Panc1 (cell line): Measurements from ENCODE around the gene IFNLR1.

Experiments
- SIN3A ChIP-seq: IDR thresholded peaks from 2 replicates; pipeline ENCODE4 v1.6.1; 2012; ENCODE audit warnings: low read depth, mild to moderate bottlenecking, low read length, moderate library complexity, borderline replicate concordance; ENCODE audit not compliant: insufficient read depth
- TCF7L2 ChIP-seq: IDR thresholded peaks from 2 replicates; pipeline ENCODE4 v1.6.1; 2011; ENCODE audit warnings: mild to moderate bottlenecking, low read depth, low read length, inconsistent platforms
- TF ChIP-seq, protein P1 (sequence below): fragments of 450-650 bp; IDR thresholded peaks from 2 replicates; pipeline ENCODE4 v1.5.1; 2017; ENCODE audit warnings: mild to moderate bottlenecking

DNA sequence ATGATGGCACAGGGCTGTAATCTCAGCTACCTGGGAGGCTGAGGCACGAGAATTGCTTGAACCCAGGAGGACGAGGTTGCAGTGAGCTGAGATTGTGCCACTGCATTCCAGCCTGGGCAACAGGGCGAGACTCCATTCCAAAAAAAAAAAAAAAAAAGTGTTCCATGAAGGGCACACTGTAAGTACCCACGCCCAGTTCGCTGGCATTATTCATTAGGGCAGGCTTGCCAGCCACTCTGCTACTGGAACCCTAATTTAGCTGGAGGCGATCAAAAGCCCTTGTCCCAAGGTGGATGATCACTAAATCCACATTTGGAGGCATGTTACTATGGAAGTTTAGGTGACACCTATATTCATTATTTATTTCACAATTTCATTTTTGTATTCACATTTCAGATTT lies 5.0 kb downstream of the IFNLR1 start:
- TF ChIP-seq TCF7L2: no peak
- no peak for TF ChIP-seq SIN3A
- TF ChIP-seq, protein P1, sequence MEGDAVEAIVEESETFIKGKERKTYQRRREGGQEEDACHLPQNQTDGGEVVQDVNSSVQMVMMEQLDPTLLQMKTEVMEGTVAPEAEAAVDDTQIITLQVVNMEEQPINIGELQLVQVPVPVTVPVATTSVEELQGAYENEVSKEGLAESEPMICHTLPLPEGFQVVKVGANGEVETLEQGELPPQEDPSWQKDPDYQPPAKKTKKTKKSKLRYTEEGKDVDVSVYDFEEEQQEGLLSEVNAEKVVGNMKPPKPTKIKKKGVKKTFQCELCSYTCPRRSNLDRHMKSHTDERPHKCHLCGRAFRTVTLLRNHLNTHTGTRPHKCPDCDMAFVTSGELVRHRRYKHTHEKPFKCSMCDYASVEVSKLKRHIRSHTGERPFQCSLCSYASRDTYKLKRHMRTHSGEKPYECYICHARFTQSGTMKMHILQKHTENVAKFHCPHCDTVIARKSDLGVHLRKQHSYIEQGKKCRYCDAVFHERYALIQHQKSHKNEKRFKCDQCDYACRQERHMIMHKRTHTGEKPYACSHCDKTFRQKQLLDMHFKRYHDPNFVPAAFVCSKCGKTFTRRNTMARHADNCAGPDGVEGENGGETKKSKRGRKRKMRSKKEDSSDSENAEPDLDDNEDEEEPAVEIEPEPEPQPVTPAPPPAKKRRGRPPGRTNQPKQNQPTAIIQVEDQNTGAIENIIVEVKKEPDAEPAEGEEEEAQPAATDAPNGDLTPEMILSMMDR: no peak
